Endothelial cell of umbilical vein (primary cell): ENCODE data around the gene C14orf132. TPM values are rescaled to one million over a fixed set of nuclear protein-coding genes. Genes with fewer than 3 reads are reported as not detected.

Experiments
- BruUV-seq: library from RNA; stranded (reverse); fragments of 400-500 nt; replicated peaks from 2 replicates; lab custom pipeline; 2021; lab: Mats Ljungman, UMichigan
- CTCF ChIA-PET: fragments of 300-600, 350-600 bp; sonication (Branson Sonifier 250); formaldehyde crosslinking; loops from one replicate; lab custom pipeline; 2021; ENCODE audit warnings: antibody characterized with exemption, inconsistent platforms; lab: Charles Lee
- POLR2A ChIA-PET: fragments of 300-600, 350-600 bp; sonication (Branson Sonifier 250); formaldehyde crosslinking; loops from one replicate; lab custom pipeline; 2021; ENCODE audit warnings: antibody characterized with exemption, inconsistent platforms; lab: Charles Lee
- DNase-seq: peaks from one replicate; pipeline ENCODE4 v3.0.0-alpha.2; 2011; ENCODE audit warnings: low read depth, low spot score
- FAIRE-seq: peaks from 2 replicates; lab custom pipeline; 2011; peaks lifted over from hg19 to GRCh38; lab: Jason Lieb, UNC
- H2AFZ ChIP-seq: 2 replicates; pipeline ENCODE4 v1.6.0; 2012; ENCODE audit warnings: low read depth, low read length, control low read depth, inconsistent platforms
- H3K27ac ChIP-seq: 2 replicates; pipeline ENCODE4 v1.5.1; 2011; ENCODE audit warnings: low read depth, mild to moderate bottlenecking, control low read depth, low read length, moderate library complexity; ENCODE audit not compliant: insufficient read depth
- H3K27me3 ChIP-seq, 2 experiments: 2 replicates each; pipeline versions ENCODE4 v1.6.0 to v1.6.1; 2011; ENCODE audit warnings: low read length in 2 of 2, mixed read lengths in 1 of 2; ENCODE audit not compliant: control insufficient read depth in 2 of 2, insufficient read depth in 2 of 2
- H3K36me3 ChIP-seq, 2 experiments: 2 replicates in 1 of 2; 3 replicates in 1 of 2; pipeline ENCODE4 v1.5.1; 2011; ENCODE audit warnings: low read length in 2 of 2, mild to moderate bottlenecking in 1 of 2, moderate library complexity in 1 of 2; ENCODE audit not compliant: control insufficient read depth in 2 of 2, insufficient read depth in 2 of 2; ENCODE audit errors: extremely low read depth in 1 of 2
- H3K4me1 ChIP-seq: 3 replicates; pipeline ENCODE4 v1.5.1; 2011; ENCODE audit warnings: mild to moderate bottlenecking, low read length; ENCODE audit not compliant: control insufficient read depth, insufficient read depth; ENCODE audit errors: extremely low read depth
- H3K4me2 ChIP-seq: 2 replicates; pipeline ENCODE4 v1.6.1; 2011; ENCODE audit warnings: low read length, control low read depth, mixed read lengths; ENCODE audit not compliant: insufficient read depth
- H3K4me3 ChIP-seq, 3 experiments: fragments of 200-600 bp in 1 of 3; sonication (generic), shearing (Covaris generic) in 1 of 3; replicated peaks in 1 of 3; 2 replicates each; pipeline ENCODE4 v1.5.1; 2011 to 2016; ENCODE audit warnings: control low read depth in 3 of 3, low read length in 3 of 3, mild to moderate bottlenecking in 2 of 3, inconsistent platforms in 1 of 3, low read depth in 1 of 3, moderate library complexity in 1 of 3; ENCODE audit not compliant: insufficient read depth in 1 of 3
- H3K79me2 ChIP-seq: 2 replicates; pipeline ENCODE4 v1.6.0; 2012; ENCODE audit warnings: low read length, inconsistent platforms; ENCODE audit not compliant: control insufficient read depth, insufficient read depth
- H3K9ac ChIP-seq: replicated peaks from 2 replicates; pipeline ENCODE3; 2011; ENCODE audit warnings: low read length, control low read depth; ENCODE audit not compliant: insufficient read depth; ENCODE audit errors: extremely low read depth
- H3K9me1 ChIP-seq: replicated peaks from 3 replicates; pipeline ENCODE4 v1.6.0; 2011; ENCODE audit warnings: mild to moderate bottlenecking, low read length; ENCODE audit not compliant: control insufficient read depth, insufficient read depth; ENCODE audit errors: extremely low read depth
- H3K9me3 ChIP-seq: replicated peaks from 2 replicates; pipeline ENCODE4 v1.5.1; 2012; ENCODE audit warnings: low read length, inconsistent platforms; ENCODE audit not compliant: control insufficient read depth, insufficient read depth
- H4K20me1 ChIP-seq: replicated peaks from 2 replicates; pipeline ENCODE3; 2011; ENCODE audit warnings: mild to moderate bottlenecking, low read length; ENCODE audit not compliant: control insufficient read depth, insufficient read depth; ENCODE audit errors: extremely low read depth
- CTCF ChIP-seq, 2 donors: IDR thresholded peaks; 1 replicate in 1 of 2; 2 replicates in 1 of 2; pipeline ENCODE4 v1.5.1; 2011; ENCODE audit warnings: low read length in 2 of 2, mild to moderate bottlenecking in 2 of 2, moderate library complexity in 2 of 2, control low read depth in 1 of 2, inconsistent platforms in 1 of 2, low read depth in 1 of 2; ENCODE audit not compliant: insufficient read depth in 1 of 2; ENCODE audit errors: extremely low read depth in 1 of 2
- EZH2 ChIP-seq: IDR thresholded peaks from 2 replicates; pipeline ENCODE4 v1.6.1; 2012; ENCODE audit warnings: borderline replicate concordance, low read depth, mild to moderate bottlenecking, moderate library complexity, low read length, inconsistent platforms; ENCODE audit not compliant: severe bottlenecking
- FOS ChIP-seq: IDR thresholded peaks from 2 replicates; pipeline ENCODE4 v1.6.1; 2011; ENCODE audit warnings: mild to moderate bottlenecking, low read length, moderate library complexity, borderline replicate concordance; ENCODE audit not compliant: insufficient read depth
- GATA2 ChIP-seq: IDR thresholded peaks from 2 replicates; pipeline ENCODE4 v1.7.0; 2011; ENCODE audit warnings: low read depth, mild to moderate bottlenecking, moderate library complexity, mixed read lengths, low read length; ENCODE audit not compliant: insufficient read length, insufficient read depth
- JUN ChIP-seq: IDR thresholded peaks from 2 replicates; pipeline ENCODE4 v1.6.1; 2011; ENCODE audit warnings: borderline replicate concordance, low read depth; ENCODE audit not compliant: insufficient read length, insufficient read depth
- MAX ChIP-seq: IDR thresholded peaks from 2 replicates; pipeline ENCODE4 v1.6.1; 2011; ENCODE audit not compliant: insufficient read depth, insufficient read length
- MYC ChIP-seq: IDR thresholded peaks from one replicate; pipeline ENCODE4 v1.6.1; 2011; ENCODE audit warnings: mild to moderate bottlenecking, low read depth, low read length
- POLR2A ChIP-seq: IDR thresholded peaks from 2 replicates; pipeline ENCODE4 v1.6.1; 2012; ENCODE audit warnings: low read depth, mild to moderate bottlenecking, control low read depth, low read length
- POLR2AphosphoS5 ChIP-seq: IDR thresholded peaks from 2 replicates; pipeline ENCODE4 v1.6.1; 2012; ENCODE audit warnings: low read depth, mild to moderate bottlenecking, control low read depth, low read length, moderate library complexity; ENCODE audit not compliant: insufficient read depth
- dilution Hi-C: fragments of 300-500 bp; cut with MboI; formaldehyde crosslinking; loops from one replicate; pipeline ENCODE4 v1.15.0; 2019; ENCODE audit warnings: low sequenced_read_pairs; ENCODE audit not compliant: extremely low pct_ligation_motif_present
- intact Hi-C: fragments of 100-400 bp; cut with micrococcal nuclease; formaldehyde crosslinking; loops from one replicate; pipeline ENCODE4 v1.10.0; 2022
- polyA plus RNA-seq, 4 experiments: library from polyadenylated mRNA; depleted of rRNA in 3 of 4; stranded (reverse) in 3 of 4; unstranded in 1 of 4; fragments of >200 nt; gene quantifications; 2 replicates each; pipeline versions ENCODE4 v1.2.1 to v1.2.3, GENCODE V29; 2011 to 2012; ENCODE audit warnings: missing spikeins in 1 of 4
- total RNA-seq: library from RNA; stranded (reverse); gene quantifications from 2 replicates; pipeline ENCODE4 v1.2.3, GENCODE V29; 2021

C14orf132 gene
- total and polyA plus RNA-seq, 2 donors (not counting 3 experiments of a cell fraction or from before 2014, with no cell fraction given) = 3.2 to 7.6 TPM

GRCh38 chr14:96055065-96055752 is 16.0 kb downstream of the C14orf132 start:
- Histone ChIP-seq H3K27me3 (no peaks in the 10 kb centered on the region), H3K9me1 (no peaks in the 10 kb centered on the region), H3K36me3 (no peaks in the 10 kb centered on the region), H3K9ac (no peak overlapping the region), H3K4me2 (no peak overlapping the region), H3K9me3 (no peaks in the 10 kb centered on the region), H3K79me2 (no peaks in the 10 kb centered on the region), H3K4me1 (no peaks in the 10 kb centered on the region), H2AFZ (no peak overlapping the region), H4K20me1 (no peaks in the 10 kb centered on the region), H3K27ac (no peak overlapping the region), H3K4me3 (no peak overlapping the region)
- no TSS peak for BruUV-seq
- intact Hi-C loops = no loop called here
- CTCF ChIA-PET = no interaction called here
- POLR2A ChIA-PET = no interaction called here
- FAIRE-seq = no peak
- TF ChIP-seq GATA2 (no peak), CTCF (IDR thresholded peaks at IDR 0.05; ENCODE audit: extremely low read depth in 1 of 2, insufficient read depth in 1 of 2, low read depth in 1 of 2, low read length in 2 of 2) (no peak), POLR2AphosphoS5 (no peak), JUN (no peak), POLR2A (no peak), MAX (no peak), MYC (no peak), FOS (no peak), EZH2 (no peak)
- dilution Hi-C loops = no loop called here
- no peak for DNase-seq
